Stimulated activated CD4-positive, alpha-beta T cell treated with anti-CD3 and anti-CD28 coated beads, Interleukin-2, amount 100 ng/mL, for 24 hours (primary cell): ENCODE data around the gene NUFIP1.
"Not testable (repeated sequence)": the region's sequence is repeated elsewhere in the genome, so short reads cannot be mapped to it uniquely, and the experiment has no call there.

Source experiments
- DNase-seq, 2 donors: peaks; one replicate each; pipeline ENCODE4 v3.0.0-alpha.2; 2020

Gene NUFIP1

DNA sequence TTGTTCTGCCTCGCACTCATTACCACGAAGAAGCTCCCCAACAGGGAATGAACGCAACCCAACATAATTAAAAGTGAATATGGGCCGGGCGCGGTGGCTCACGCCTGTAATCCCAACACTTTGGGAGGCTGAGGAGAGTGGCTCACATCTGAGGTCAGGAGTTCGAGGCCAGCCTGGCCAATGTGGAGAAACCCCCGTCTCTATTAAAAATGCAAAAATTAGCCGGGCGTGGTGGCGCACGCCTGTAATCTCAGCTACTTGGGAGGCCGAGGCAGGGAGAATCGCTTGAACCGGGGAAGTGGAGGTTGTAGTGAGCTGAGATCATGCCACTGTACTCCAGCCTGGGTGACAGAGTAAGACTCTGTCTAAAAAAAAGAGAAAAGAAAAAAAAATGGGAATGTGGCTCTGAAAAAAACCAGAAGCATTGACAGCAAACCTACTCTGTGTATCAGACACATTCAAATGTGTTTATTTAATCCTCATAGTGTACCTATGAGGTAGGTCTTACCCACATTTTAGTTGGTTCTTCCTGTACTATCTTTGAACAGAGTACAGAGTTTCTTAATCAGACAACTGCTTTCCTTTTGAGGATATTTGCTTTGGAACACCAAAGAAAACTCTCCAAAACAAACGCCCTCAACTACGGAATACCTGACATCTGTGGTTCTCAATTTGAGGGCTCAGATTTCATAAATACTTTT, 70.0 kb downstream of the NUFIP1 start:
- DNase-seq, result no peak

DNA sequence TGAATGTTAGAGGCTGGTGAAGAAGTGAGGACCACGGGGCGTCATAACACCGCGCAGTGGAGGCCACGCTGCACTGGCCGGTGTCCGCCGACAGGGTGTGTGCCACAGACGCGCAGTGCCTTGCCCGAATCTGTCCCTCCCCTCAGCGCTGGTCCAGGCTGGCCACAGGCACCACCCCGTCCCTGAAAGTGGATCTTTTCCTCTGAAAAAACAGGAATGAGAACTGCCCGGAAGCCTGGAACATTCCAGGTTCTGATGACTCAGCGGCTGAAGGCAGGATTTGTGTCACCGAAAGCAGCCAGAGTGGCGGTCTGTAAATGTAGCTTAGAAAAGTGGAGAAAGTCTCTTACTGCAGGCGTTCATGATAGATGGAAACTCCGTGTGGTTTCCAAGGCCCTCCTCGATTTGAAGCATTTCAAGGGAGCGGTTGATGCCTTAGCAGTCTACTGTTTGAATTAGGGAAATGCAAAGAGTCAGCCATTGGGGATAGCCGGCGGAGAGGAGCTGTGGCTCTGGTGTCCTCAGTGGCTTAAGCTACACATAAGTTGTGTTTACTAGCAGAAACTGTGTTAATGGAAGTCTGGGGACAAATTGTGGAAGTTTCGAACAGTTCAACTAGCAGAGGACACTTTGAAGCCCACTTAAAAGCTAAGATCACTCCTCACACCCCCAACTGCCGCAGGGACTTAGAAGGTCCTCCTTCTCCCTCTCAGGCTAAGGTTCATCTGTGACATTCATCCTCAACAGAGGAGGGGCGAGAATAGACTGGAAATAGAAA, 70.8 kb downstream of the NUFIP1 start:
- DNase-seq, result peak; percentile 77 to 81

DNA sequence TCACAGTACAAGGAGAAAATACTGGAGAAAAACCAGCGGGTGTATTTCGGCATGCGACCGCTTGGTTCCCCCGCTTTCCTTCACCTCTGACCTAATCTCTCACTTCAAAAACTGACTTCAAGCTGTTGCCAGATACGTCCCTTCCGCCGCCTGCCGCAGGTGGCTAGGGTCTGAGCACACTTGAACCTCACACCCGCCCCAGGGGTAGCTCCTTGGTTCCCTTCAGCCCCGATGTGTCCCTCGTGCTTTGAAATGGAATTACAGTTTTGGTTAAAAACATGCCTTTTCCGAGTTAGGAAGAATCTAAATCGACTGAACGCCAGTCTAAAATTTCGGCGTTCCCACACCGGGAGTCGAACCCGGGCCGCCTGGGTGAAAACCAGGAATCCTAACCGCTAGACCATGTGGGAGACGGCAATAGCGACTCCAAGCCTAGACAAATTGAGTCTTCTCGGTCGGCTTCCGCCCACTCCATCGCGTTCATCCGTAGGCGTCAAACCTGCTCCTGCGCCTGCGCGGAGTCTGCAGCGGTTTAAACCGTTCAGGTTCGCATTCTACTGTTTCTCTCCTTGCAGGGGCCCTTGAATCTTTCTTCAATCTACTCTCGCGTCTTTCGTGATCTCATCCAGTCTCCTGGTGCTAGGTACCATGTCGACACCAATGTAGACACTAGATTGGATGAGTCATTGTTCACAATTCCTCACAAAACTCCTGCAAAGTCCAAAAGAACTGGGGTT, 71.5 kb downstream of the NUFIP1 start:
- DNase-seq, result peak; percentile 95 to 96

DNA sequence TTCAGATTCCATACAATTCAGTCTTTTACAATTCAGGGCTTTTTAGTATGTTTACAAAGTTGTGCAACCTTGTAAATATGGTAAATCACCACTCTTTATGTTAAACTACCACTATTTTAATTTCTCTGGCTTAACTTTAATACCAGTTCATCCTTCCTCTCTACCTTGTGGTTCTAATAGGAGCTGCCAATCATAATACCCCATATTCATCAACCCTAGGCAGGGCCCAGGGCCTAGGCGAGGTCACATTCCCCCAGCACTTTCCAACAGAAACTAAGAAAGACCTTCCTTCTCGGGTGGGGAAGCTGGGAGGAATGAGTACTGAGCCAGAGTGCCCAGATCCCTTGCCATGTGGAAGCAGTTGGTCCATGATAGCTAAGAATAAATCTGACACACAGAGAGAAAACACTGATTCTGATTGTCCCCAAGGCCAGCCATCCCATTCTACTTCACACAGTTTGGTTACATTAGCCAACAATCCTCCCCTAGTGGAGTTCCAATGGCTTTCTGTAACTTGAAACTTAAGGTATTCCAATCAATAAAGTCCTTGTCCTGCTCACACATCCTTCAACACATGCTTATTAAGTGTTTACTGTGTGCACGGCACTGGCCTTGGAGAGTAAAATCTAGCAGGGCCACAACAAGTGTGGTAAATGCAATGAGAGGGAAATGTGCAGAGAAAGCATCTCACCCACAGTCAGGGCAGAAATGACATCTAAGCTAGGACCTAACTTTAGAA, 76.8 kb downstream of the NUFIP1 start:
- DNase-seq, result no peak

DNA sequence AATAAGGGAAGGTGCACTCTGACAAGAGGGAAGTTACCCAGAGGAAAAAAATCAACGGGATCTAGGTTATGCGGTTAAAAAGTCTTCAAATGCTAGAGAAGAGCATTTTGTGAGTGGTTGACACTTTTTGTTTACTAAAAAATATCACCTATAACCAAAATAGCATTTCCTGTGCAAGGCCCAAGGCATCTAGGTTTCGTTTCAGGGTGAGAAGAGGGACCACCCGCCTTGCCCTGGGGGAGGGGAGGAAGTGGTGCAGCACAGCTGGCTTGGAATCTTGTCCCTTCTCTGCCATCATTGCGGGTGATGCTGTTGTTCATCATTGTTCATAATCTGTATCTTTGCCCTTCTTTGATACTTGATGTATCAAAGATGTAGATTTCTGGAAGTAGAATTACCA, 80.6 kb downstream of the NUFIP1 start:
- DNase-seq, result no peak

DNA sequence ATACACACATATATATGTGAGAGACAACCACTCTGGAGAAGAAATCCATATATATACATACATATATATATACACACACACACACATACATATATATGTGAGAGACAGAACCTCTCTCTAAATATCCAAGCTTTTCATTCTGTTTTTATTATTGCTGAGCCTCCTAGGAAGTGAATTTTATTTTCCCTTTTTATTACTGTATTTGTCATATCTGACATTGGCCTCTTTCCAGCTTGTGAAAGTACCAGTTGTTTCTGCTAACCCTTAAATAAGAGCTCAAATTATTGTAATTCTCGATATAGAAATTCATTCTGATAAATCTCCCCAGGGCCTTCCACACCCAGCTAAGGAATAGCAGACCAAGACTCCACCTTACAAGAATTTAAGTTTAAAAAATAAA, 81.0 kb downstream of the NUFIP1 start:
- DNase-seq, result no peak

DNA sequence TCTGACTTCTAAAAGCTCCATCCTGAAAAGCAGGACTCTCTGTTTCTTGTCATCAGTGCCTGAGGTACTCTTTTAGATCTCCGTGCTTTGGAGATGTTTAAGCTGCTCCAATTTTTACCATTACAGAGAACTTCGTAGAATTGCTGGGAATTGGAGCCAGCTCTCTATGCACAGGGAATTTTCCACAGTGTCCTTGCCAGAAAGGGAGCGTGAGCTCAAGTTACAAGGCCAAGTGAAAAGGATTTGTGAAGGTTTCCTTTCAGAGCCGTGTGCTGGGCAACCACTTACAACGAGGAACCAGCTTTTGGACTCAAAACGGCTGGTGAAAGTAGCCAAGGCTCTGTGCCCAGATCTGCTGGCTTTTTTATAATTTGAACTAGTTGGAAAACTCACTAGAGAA, 82.6 kb downstream of the NUFIP1 start:
- DNase-seq, result no peak

DNA sequence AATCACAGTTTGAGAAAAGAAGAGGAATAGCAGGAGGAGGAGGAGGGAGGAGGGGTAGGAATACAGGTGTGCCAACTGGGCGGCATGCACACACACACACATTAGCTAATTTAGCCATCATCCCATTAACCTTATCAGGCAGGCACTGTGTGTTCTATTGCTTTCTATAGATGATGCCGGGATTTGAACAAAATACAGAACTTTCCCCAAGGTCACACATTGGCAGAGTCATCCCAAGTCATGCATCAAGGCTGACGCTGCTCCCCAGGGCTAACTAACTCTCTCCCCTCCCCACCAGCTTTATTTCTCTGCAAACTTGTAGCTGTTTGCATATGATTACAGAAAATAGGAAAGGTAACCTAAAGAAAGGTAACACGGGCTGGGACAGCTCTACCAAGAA, 83.0 kb downstream of the NUFIP1 start:
- no peak for DNase-seq

DNA sequence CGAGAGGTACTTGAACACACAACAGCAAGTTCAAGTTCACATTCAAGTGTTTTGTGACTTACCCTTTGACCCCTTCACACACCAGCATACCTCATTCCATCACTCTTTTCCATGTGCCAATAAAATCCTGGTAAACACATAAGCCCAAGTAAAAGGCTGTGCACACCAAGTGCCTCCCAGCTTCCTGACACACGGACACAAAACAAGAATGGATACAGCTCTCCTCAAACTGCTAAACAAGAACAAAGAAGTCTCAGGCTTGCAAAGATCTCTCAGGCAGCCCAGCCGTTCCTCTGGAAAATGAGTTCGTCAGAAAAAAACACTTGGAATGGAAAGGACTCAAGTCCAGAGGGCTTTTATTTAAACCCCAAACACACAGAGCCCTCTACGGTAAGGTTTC, 83.7 kb downstream of the NUFIP1 start:
- DNase-seq, result no peak

DNA sequence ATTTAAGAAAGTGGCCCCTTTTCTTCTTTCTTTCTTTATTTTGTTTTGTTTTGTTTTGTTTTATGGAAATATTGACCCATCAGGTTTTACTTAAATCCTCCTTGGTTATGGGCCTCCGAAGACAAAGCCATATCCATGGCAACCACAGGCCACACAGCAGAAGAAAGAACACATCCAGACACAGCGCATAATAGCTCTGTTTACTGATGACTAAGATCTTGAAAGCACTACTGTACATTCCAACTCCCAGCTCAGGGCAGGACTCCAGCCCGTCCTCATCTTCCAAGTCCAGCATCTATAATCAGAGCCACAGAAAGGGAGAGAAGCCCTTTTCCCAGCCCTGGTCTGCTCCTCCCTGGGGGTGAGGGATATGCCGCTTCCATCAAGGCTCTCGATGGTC, 84.3 kb downstream of the NUFIP1 start:
- DNase-seq, result no peak

DNA sequence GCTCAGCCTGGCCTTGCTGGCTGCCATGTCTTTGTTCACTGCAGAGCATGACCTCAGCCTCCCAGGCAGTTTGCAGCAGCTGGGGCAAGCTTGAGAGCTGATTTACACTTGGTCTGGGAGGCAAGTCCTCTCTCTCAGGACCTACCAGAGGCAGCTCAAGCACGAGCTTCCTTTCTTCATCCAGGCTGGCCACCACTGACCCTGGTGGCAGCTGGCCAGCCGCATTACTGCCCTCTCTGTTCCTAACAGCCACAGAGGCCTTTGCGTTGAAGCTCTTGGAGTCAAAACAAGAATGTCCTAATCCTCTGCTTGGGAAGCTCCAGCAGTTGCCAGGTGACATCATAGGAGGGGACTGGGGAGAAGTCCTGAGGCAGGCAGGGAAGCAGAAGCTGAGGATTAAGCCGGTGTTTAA, 85.7 kb downstream of the NUFIP1 start:
- no peak for DNase-seq

DNA sequence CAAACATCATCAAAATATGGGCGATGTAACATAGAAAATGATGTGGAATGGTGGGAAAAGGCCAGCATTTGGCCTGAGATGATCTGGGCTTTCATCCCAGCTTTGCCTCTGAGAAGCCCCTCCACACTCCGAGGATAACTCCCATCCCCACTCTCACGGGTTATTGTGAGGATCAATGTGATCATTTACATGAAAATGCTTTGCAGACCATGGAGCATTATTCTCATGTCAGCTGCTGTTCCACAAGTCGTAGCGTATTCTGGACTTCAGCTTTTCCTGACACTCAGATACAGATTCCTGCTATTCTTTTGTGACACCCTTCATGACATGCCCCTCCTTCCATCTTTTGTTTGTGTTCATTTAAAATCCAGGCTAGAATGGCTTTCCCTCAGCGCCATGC, 86.5 kb downstream of the NUFIP1 start:
- DNase-seq, result no peak

DNA sequence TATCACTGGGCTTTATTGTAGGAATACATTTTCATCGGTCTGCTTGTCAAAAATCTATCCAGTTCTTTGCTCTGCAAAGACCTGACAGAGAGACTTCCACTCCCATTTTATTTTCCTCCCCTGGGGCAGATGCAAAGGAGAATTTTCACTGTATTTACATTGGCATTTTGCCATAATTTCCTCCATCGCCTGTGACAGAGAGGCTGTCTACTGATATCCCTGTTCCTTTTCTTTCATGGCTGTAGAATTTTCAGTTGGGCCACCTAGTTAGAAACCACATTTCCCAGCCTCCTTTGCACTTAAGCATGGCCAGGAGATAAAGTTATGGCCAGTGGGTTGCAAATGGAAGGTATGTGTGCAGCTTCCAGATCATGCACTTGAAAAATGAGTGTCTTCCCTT, 89.3 kb downstream of the NUFIP1 start:
- DNase-seq, result no peak

DNA sequence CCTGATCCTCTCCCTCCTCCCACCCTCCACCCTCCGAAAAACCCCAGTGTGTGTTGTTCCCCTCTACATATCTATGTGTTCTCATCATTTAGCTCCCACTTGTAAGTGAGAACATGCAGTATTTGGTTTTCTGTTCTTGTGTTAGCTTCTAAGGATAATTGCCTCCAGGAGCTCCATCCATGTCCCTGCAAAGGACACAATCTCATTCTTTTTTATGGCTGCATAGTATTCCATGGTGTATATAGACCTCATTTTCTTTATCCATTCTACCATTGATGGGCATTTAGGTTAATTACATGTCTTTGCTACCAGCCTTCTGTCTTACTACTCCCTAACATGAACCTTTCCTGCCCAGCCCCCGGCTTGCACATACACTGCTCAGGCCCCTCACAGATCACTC, 91.0 kb downstream of the NUFIP1 start:
- DNase-seq, result not testable (repeated sequence)

DNA sequence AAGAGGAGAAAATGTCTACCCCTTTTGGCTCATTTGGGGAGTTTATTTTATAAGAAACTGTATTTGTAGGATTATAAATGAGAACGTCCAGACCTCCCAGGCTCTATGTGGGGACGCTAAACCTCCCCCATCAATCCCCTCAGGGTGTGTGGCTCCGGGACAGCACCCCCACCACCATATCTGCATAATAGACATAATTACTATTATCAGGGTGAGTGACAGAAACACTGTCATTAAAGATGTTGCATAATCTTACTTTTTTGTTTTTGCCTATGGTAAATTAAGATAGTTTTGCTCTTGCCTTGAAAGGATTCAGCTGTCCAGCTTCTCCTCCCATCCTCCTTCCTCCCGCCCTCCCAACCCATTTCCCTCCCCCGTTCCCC, 93.3 kb downstream of the NUFIP1 start:
- DNase-seq, result no peak

DNA sequence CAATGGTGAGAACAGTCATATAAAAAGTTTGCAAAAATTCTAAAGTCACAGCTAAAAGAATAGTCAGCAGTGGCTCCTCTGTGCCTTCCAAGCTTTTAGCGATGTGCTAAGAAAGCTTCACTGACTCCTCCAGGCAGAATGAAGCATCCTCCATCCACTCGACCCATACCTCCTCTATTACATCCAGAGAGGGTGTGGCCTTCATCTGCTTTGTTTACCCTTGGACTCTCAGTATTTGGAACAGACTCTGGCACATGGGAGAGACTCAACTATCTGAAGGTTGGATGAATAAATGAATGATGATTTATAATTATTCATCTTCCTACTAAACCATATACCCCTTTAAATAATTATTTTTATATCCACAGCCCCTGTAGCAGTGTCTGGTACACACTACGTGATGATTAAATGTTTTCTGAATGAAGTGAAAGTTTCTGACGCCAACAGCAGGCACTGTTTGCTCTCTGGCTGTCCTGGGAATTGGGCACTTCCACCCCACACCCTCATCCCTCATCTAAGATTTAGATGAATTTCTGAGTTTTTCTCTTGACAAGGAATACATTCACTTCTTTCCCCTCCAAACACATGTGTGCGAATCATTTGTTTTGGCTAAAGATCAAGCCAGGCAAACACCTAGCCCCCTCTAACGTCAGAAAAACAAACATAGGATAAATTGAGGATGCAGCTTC, 93.9 kb downstream of the NUFIP1 start:
- DNase-seq, result no peak

DNA sequence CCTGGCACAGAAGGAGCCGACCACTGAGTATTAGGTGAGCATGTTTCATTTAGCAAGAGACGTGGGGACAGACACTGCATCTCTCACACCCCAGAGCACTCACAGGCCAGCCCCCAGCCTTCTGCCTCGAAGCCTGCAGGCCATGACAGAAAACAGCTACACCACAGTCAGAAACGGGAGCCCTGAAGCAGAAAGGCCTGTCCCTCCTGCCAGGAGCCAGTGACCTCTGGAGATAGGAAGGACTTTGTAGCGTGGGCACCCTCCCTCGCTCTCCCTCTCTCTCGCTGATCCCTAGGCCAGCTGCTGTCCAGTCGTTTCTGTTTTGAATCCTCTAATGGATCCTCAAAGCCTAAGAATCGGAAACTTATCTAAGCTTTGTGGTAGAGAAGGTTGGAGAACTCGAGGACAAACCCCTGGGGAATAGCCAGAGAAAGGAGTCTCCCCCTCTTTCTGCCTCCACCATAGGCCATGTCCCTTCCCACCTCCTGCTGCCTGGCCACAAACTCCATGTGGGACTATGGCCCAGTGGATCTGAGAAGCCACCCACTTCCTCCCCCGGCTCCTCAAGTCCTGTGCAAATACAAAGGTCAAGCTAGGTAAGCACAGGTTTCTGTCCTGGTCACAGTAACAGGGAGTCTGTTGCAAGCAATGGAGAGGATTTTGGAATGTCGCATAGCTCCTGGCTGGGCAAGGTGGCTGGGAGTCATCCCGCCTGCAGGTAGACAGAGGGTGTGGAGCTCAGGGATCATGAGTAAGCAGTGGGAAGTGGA, 95.1 kb downstream of the NUFIP1 start:
- DNase-seq, result no peak
